ENCODE results near the gene CAPZB. TPM values are rescaled to one million over a fixed set of nuclear protein-coding genes. Genes with fewer than 3 reads are reported as not detected.

CAPZB gene
- total and polyA plus RNA-seq, 2 experiments from 2014 or later, result 229 to 494 TPM

DNA sequence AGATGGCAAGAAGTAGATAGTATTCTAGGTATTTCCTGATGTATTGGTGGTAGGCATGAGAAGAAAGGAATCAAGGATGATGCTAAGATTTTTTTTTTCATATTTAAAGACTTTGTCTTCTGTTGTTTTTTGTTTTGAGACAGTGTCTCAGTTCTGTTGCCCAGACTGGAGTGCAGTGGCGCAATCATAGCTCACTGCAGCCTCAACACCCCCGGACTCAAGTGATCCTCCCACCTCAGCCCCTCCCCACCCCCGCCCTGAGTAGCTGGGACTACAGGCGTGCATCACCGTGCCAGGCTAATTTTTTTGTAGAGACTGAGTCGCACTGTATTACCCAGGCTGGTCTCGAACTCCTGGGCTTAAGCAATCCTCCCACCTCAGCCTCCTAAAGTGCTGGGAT, 2.8 kb upstream of the CAPZB start:
- H3K36me3 ChIP-seq (ENCODE audit: low read depth), result no peaks in the 10 kb centered on the region
- H3K79me2 ChIP-seq (ENCODE audit: insufficient read depth), result peaks cover 34% of the 10 kb centered on the region
- 22 to 24% methylated on average over 7 of the region's 7 CpGs for WGBS, 2 experiments (ENCODE audit: low coverage in 1 of 2, low lambda C conversion rate in 2 of 2, missing lambda C conversion rate in 2 of 2)
- H3K9me2 ChIP-seq (ENCODE audit: insufficient read depth), result no peaks in the 10 kb centered on the region
- no peak overlapping the region for H2AFZ ChIP-seq
- H3K4me3 ChIP-seq, result no peak overlapping the region
- peak overlapping the region; percentile 59 for H3K4me2 ChIP-seq (ENCODE audit: unreplicated experiment)
- no peak for TF ChIP-seq EZH2phosphoT487 (IDR thresholded peaks at IDR 0.05; ENCODE audit: insufficient read depth, low read depth)
- TF ChIP-seq EZH2 (IDR thresholded peaks at IDR 0.05; ENCODE audit: insufficient read depth, poor library complexity, severe bottlenecking), result no peak
- H3K27me3 ChIP-seq (replicated peaks; ENCODE audit: insufficient read depth), result no peaks in the 10 kb centered on the region
- peak overlapping the region; percentile 53 for H3K27ac ChIP-seq
- in situ Hi-C loops (cut with MboI), result loop anchor here (5.0 kb wide), 1 partner anchor 159 kb away; no protein-coding TSS in a partner anchor
- peaks cover 3% of the 10 kb centered on the region; the same call in 1 of the 2 replicates for H4K20me1 ChIP-seq (ENCODE audit: insufficient read depth)
- DNase-seq, result peak; percentile 44
- H3K9me3 ChIP-seq (ENCODE audit: low read depth), result no peaks in the 10 kb centered on the region
- H3F3A ChIP-seq (ENCODE audit: insufficient read depth), result peaks cover 20% of the 10 kb centered on the region
- peak overlapping the region; percentile 16; the same call in 1 of the 2 replicates for H3K9ac ChIP-seq
- H3K4me1 ChIP-seq (ENCODE audit: insufficient read depth), result peaks cover 27% of the 10 kb centered on the region

DNA sequence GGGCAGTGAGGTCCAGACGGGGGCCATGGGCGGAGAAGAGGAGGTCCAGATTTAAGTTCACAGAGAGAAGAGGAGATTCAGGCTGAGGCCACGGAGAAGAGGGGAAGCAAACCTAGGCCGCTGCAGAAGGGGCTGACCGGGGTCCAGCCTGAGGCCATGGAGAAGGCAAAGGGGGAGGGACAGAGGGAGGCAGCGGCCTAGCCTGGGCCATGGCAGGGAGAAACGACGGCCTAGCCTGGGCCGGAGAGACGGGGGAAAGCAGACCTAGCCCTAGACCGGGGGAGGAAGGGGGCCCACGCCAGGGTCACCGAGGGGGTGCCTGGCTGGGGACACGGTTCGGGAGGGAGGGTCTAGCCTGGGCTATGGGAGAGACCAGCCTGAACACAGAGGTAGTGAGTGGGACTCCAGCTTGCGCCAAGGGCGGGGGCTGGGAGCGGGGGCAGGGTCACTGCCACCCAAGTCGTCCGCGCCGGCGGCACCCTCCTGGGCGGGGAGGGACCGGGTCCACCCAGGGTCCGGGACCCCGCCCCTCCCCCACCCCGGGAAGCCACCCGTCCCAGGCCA, 459 bp downstream of the CAPZB start:
- peaks cover 58% of the 10 kb centered on the region for H3K4me1 ChIP-seq (ENCODE audit: insufficient read depth)
- H3K4me3 ChIP-seq, result peak overlapping the region; percentile 91
- peaks cover 67% of the 10 kb centered on the region for H3K79me2 ChIP-seq (ENCODE audit: insufficient read depth)
- peak overlapping the region; percentile 77 for H3K27ac ChIP-seq
- in situ Hi-C loops (cut with MboI), result loop anchor here (5.0 kb wide), 1 partner anchor 162 kb away; no protein-coding TSS in a partner anchor
- DNase-seq, result peak; percentile 73
- H3K27me3 ChIP-seq (replicated peaks; ENCODE audit: insufficient read depth), result no peaks in the 10 kb centered on the region
- WGBS, 2 experiments (ENCODE audit: low coverage in 1 of 2, low lambda C conversion rate in 2 of 2, missing lambda C conversion rate in 2 of 2), result 1 to 3% methylated on average over 5 to 26 of the region's 29 CpGs
- no peaks in the 10 kb centered on the region for H3K9me3 ChIP-seq (ENCODE audit: low read depth)
- TF ChIP-seq EZH2phosphoT487 (IDR thresholded peaks at IDR 0.05; ENCODE audit: insufficient read depth, low read depth) (no peak), EZH2 (IDR thresholded peaks at IDR 0.05; ENCODE audit: insufficient read depth, poor library complexity, severe bottlenecking) (no peak)
- no peak overlapping the region for H2AFZ ChIP-seq
- peaks cover 36% of the 10 kb centered on the region for H4K20me1 ChIP-seq (ENCODE audit: insufficient read depth)
- no peaks in the 10 kb centered on the region for H3K9me2 ChIP-seq (ENCODE audit: insufficient read depth)
- peaks cover 29% of the 10 kb centered on the region for H3F3A ChIP-seq (ENCODE audit: insufficient read depth)
- peak overlapping the region; percentile 100 for H3K4me2 ChIP-seq (ENCODE audit: unreplicated experiment)
- no peaks in the 10 kb centered on the region for H3K36me3 ChIP-seq (ENCODE audit: low read depth)
- peak overlapping the region; percentile 96 for H3K9ac ChIP-seq

DNA sequence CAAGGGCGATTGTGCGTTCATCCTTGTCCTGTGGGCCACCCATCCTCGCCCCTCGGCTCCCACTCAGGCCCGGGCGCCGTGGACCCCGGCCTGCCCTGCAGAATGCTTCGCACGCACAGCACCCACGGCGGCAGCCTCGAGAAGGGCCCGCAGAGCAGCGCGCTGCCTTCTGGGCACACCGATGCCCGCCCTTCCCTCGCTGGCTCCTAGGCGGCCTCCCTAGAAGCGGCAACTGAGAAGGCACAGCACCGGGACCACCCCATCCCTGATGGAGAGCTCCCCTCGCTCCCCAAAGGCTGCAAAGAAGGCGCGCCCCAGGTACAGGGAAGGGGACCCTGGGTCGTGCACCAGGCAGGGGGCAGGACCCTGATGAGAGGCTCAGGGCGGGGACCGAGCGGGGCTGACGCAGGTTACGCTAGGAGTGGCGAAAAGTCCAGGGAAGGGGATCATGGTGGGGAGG, 971 bp downstream of the CAPZB start:
- H3K4me1 ChIP-seq (ENCODE audit: insufficient read depth), result peaks cover 63% of the 10 kb centered on the region
- peak overlapping the region; percentile 100 for H3K4me2 ChIP-seq (ENCODE audit: unreplicated experiment)
- no peaks in the 10 kb centered on the region for H3K9me2 ChIP-seq (ENCODE audit: insufficient read depth)
- peaks cover 40% of the 10 kb centered on the region for H4K20me1 ChIP-seq (ENCODE audit: insufficient read depth)
- DNase-seq, result peak; percentile 64
- H2AFZ ChIP-seq, result no peak overlapping the region
- H3F3A ChIP-seq (ENCODE audit: insufficient read depth), result peaks cover 29% of the 10 kb centered on the region
- TF ChIP-seq EZH2phosphoT487 (IDR thresholded peaks at IDR 0.05; ENCODE audit: insufficient read depth, low read depth) (no peak), EZH2 (IDR thresholded peaks at IDR 0.05; ENCODE audit: insufficient read depth, poor library complexity, severe bottlenecking) (no peak)
- in situ Hi-C loops (cut with MboI), result no loop called here
- H3K9ac ChIP-seq, result peak overlapping the region; percentile 96
- WGBS, 2 experiments (ENCODE audit: low coverage in 1 of 2, low lambda C conversion rate in 2 of 2, missing lambda C conversion rate in 2 of 2), result 2 to 3% methylated on average over 19 to 31 of the region's 32 CpGs
- H3K27ac ChIP-seq, result peak overlapping the region; percentile 77
- H3K9me3 ChIP-seq (ENCODE audit: low read depth), result no peaks in the 10 kb centered on the region
- no peaks in the 10 kb centered on the region for H3K27me3 ChIP-seq (replicated peaks; ENCODE audit: insufficient read depth)
- H3K4me3 ChIP-seq, result peak overlapping the region; percentile 91
- H3K36me3 ChIP-seq (ENCODE audit: low read depth), result no peaks in the 10 kb centered on the region
- peaks cover 72% of the 10 kb centered on the region for H3K79me2 ChIP-seq (ENCODE audit: insufficient read depth)

DNA sequence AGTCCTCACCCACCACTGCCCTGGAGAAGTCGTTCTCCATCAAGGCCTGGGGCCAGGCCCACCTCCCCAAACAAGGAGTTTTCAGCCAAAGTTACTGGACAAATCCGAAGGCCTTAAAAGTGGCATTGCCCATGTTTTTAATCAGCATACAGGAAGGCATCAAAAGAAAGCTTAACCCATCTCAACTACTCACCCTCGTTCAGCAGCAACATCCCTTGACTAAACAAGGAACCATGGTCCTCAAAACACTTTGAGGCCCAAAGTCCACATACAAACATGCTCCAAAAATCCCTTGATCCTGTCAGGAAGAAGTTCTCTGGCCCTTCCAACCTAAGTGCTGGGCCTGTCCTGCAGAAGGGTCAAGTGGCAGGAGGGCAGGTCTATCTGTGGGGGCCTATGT, 1.6 kb downstream of the CAPZB start:
- H3K4me3 ChIP-seq, result peak overlapping the region; percentile 91
- H4K20me1 ChIP-seq (ENCODE audit: insufficient read depth), result peaks cover 47% of the 10 kb centered on the region
- in situ Hi-C loops (cut with MboI), result no loop called here
- 34 to 43% methylated on average over 3 of the region's 3 CpGs for WGBS, 2 experiments (ENCODE audit: low coverage in 1 of 2, low lambda C conversion rate in 2 of 2, missing lambda C conversion rate in 2 of 2)
- TF ChIP-seq EZH2 (IDR thresholded peaks at IDR 0.05; ENCODE audit: insufficient read depth, poor library complexity, severe bottlenecking) (no peak), EZH2phosphoT487 (IDR thresholded peaks at IDR 0.05; ENCODE audit: insufficient read depth, low read depth) (no peak)
- peak overlapping the region; percentile 77 for H3K27ac ChIP-seq
- no peak for DNase-seq
- no peak overlapping the region for H2AFZ ChIP-seq
- H3K27me3 ChIP-seq (replicated peaks; ENCODE audit: insufficient read depth), result no peaks in the 10 kb centered on the region
- H3K9me3 ChIP-seq (ENCODE audit: low read depth), result no peaks in the 10 kb centered on the region
- no peaks in the 10 kb centered on the region for H3K9me2 ChIP-seq (ENCODE audit: insufficient read depth)
- peak overlapping the region; percentile 96 for H3K9ac ChIP-seq
- H3F3A ChIP-seq (ENCODE audit: insufficient read depth), result peaks cover 29% of the 10 kb centered on the region
- no peaks in the 10 kb centered on the region; the same call in 1 of the 2 replicates for H3K36me3 ChIP-seq (ENCODE audit: low read depth)
- H3K4me2 ChIP-seq (ENCODE audit: unreplicated experiment), result peak overlapping the region; percentile 100
- H3K79me2 ChIP-seq (ENCODE audit: insufficient read depth), result peaks cover 78% of the 10 kb centered on the region
- peaks cover 64% of the 10 kb centered on the region for H3K4me1 ChIP-seq (ENCODE audit: insufficient read depth)
